ENCODE results near the gene TLR3.
"Not testable (repeated sequence)": the region's sequence is repeated elsewhere in the genome, so short reads cannot be mapped to it uniquely, and the experiment has no call there.

The TLR3 gene

DNA sequence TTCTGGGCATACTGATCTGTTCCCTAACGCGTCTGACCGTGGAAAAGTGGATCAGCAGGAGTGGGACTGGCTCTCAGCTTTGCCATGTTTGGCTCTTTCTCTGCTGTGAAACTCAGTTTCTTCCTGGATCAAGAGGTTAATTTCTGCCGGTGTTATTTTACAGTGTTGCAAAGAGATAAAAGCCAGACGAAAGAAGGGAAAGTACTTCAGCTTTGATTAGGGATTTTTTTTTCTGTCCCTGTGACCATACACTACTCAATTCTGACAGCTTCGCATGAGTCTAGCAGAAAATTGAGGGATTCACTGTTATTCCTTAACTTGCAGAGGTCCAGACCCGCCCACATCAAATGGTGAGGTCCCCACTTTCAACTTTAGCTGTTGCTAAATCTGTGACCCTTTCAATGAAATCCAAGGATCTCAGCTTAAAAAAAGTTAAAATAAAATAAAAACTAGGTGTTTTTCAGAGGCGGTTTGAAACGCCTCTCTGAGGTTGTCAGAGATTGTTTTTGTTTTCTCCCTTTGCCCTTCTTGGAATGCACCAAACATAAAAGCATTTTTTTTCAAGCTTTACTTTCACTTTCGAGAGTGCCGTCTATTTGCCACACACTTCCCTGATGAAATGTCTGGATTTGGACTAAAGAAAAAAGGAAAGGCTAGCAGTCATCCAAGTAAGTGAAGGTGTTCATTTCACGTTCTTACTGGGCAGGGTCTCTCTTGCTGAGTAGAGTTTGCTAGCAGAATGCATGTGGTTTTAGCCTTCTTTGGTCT, at the start of gene TLR3:
TSS of gene TLR3 (plus strand) at position 576 of the 768 bp plus-strand sequence. CDS start 7,464 bp downstream, outside the sequence.
- DNase-seq (ENCODE audit: low spot score): peak; percentile 5

GRCh38 chr4:186019269-186019668, 49.7 kb upstream of the TLR3 start:
- DNase-seq (ENCODE audit: low spot score): no peak

- no peak for DNase-seq (ENCODE audit: low spot score)
Measured at GRCh38 chr4:186020106-186020792, 48.7 kb upstream of the TLR3 start.

- DNase-seq (ENCODE audit: low spot score): no peak
Measured at GRCh38 chr4:186020793-186021407, 48.1 kb upstream of the TLR3 start.

DNA sequence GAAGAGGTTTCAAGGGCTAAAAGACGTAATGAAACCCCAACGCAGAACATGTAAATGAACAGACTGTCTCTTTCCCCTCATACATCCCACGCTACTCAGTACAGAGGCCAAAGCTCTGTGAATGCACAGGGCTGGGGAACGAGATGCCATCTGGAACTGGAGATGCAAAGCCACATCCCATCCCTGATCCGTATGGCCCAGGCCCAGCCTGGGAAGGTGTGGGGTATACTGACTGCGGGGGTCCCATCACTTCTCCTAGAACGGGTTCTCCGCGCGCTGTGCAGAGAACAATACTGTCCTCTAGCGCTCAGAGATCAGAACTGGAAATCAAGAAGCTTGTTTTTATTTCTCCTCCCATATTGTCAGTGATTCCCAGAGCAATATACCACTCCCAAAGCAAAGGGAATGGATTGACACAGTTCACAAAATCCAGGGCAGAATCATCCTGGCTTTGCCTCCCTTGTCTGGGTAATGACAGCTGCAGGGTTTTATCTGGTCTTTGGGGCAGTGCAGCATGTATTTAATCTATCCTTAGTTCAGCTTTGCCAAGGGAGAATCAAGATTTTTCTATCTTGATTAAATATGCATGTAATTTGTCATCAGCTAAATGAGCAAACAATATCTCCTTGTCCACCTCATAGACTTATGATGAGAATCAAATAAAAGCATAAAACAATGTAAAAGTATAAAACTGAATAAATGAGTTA, 47.3 kb upstream of the TLR3 start:
- DNase-seq (ENCODE audit: low spot score): no peak

- no peak for DNase-seq (ENCODE audit: low spot score)
Measured at GRCh38 chr4:186023975-186024374, 45.0 kb upstream of the TLR3 start.

- no peak for DNase-seq (ENCODE audit: low spot score)
Measured at GRCh38 chr4:186024637-186025407, 44.1 kb upstream of the TLR3 start.

- no peak for DNase-seq (ENCODE audit: low spot score)
Measured at GRCh38 chr4:186025408-186025690, 43.6 kb upstream of the TLR3 start.

GRCh38 chr4:186027405-186027804, 41.6 kb upstream of the TLR3 start:
- DNase-seq (ENCODE audit: low spot score): no peak

- DNase-seq (ENCODE audit: low spot score): no peak
Measured at GRCh38 chr4:186029571-186030398, 39.2 kb upstream of the TLR3 start.

DNA sequence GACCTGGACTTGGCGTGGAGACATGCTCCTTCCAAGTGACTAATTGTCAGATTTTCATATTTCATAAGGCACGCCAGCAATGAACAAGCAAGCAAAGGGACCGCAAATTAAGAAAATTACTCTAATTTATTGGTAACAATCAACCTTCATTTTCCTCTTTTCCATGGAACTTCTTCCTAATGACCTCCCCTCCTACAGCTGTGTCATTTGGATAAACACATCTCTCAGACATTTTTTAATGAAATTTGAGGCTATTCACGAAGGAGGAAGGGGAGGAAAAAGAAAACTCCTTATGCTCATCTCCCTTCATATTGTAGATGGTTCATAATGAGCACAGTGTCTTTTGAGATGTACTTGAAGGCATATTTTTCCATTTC, 38.6 kb upstream of the TLR3 start:
- no peak for DNase-seq (ENCODE audit: low spot score)

DNA sequence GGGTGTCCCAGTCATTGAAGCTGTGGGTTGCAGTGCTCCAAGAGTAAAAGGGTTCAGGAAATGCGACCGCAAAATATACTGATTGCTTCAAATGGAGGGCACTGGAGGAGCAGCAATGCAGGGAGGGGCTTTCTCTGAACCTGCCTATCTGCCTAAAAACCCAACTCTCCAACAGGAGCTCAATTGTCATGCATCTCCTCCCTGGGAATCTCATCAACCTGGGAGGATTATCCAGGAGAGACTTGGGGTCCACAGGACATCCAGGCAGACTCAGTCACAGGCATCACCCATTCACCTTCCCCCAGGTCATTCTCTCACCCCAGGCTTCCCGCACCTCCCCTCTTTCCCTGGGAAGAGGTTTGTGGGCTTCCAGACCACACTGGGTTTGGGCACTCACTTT, 38.2 kb upstream of the TLR3 start:
- no peak for DNase-seq (ENCODE audit: low spot score)

DNA sequence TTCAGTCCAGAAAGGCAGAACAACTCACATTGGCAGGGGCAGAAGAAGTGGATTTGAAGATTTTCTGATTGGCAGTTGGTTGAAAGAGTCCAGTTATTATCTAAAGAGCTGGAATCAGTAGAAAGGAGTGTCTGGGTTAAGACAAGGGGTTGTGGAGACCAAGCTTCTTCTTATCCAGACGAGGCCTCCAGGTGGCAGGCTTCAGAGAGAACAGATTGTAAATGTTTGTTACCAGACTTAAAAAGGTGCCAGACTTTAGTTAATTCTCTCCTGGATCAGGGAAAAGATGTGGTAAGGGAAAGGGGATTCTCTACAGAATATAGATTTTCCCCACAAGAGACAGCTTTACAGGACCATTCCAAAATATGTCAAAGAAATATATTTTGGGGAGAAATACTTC, 36.7 kb upstream of the TLR3 start:
- DNase-seq (ENCODE audit: low spot score): no peak

GRCh38 chr4:186033027-186033426, 35.9 kb upstream of the TLR3 start:
- DNase-seq (ENCODE audit: low spot score): no peak

- not testable (repeated sequence) for DNase-seq (ENCODE audit: low spot score)
Measured at GRCh38 chr4:186034613-186035012, 34.3 kb upstream of the TLR3 start.

GRCh38 chr4:186036976-186037581, 31.9 kb upstream of the TLR3 start:
- DNase-seq (ENCODE audit: low spot score): no peak

GRCh38 chr4:186037692-186038658, 31.0 kb upstream of the TLR3 start:
- DNase-seq (ENCODE audit: low spot score): peak; percentile 54

DNA sequence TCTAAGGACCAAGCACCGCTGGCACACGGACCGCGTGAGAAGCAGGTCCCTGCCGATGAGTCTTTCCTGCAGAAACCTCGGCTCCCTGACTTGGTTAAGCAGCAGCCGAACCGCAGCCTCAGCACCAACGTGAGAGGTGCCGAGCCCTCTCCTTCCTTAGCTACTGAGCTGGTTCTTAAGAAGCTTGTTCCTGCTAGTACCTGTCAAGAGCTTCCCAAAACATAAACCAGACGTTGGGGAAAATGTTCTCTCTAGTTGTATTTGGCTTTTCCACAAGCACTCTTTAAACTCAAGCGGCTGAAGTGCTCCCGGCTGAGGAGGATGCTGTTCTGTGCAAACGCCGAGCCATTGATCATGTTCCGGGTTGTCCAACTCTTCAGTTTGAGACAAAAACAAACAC, 29.3 kb upstream of the TLR3 start:
- DNase-seq (ENCODE audit: low spot score): no peak

DNA sequence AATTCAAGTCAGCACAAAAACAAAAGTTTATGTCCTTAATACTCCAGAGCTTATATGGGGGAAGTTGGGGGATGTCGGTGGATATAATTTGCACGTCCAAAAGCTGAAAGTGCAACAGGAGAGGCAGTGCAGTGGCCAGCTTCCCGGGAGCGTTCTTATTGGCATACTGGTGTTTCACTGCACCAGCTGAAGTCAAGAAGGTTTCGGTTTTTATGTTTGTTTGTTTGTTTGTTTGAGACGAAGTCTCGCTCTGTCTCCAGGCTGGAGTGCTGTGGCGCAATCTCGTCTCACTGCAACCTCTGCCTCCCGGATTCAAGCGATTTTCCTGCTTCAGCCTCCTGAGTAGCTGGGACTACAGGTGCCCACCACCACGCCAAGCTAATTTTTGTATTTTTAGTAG, 28.6 kb upstream of the TLR3 start:
- DNase-seq (ENCODE audit: low spot score): no peak

All from activated CD4-positive, alpha-beta T cell treated with anti-CD3 and anti-CD28 coated beads, Interleukin-2, Interleukin-4, amounts not matched to agents 100 ng/mL and 50 ng/mL, durations not matched to agents 16 hours and 8 hours (primary cell).